HTR-8/SVneo (cell line): ENCODE results near the gene RASGRP2.
"Not testable (repeated sequence)": the region's sequence is repeated elsewhere in the genome, so short reads cannot be mapped to it uniquely, and the experiment has no call there.

Experiments used
- DNase-seq: peaks from one replicate; pipeline ENCODE4 v3.0.0; 2011; ENCODE audit warnings: low spot score, mixed read lengths; ENCODE audit not compliant: insufficient read length
- FAIRE-seq: peaks from 2 replicates; lab custom pipeline; 2011; peaks lifted over from hg19 to GRCh38; lab: Jason Lieb, UNC

Gene RASGRP2

GRCh38 chr11:64710418-64711137 is 33.4 kb downstream of the RASGRP2 start:
- FAIRE-seq, result no peak

GRCh38 chr11:64705501-64705900 is 38.4 kb downstream of the RASGRP2 start:
- FAIRE-seq (no peak), DNase-seq (no peak)

More at GRCh38 chr11:64710418-64711137, 33.4 kb downstream of the RASGRP2 start:
- DNase-seq, result no peak

GRCh38 chr11:64703048-64703447 is 40.9 kb downstream of the RASGRP2 start:
- no peak for DNase-seq
- FAIRE-seq, result no peak

- DNase-seq, FAIRE-seq: not testable (repeated sequence)
Measured at GRCh38 chr11:64701956-64702355, 42.0 kb downstream of the RASGRP2 start.

GRCh38 chr11:64698427-64698826 is 45.5 kb downstream of the RASGRP2 start:
- no peak for FAIRE-seq
- no peak for DNase-seq

- no peak for FAIRE-seq
- DNase-seq, result no peak
Measured at GRCh38 chr11:64697663-64698375, 46.1 kb downstream of the RASGRP2 start.

- FAIRE-seq (no peak), DNase-seq (no peak)
Measured at GRCh38 chr11:64696045-64696444, 47.9 kb downstream of the RASGRP2 start.

GRCh38 chr11:64695548-64695947 is 48.4 kb downstream of the RASGRP2 start:
- DNase-seq (no peak), FAIRE-seq (no peak)

- FAIRE-seq (no peak), DNase-seq (no peak)
Measured at GRCh38 chr11:64694821-64695365, 49.0 kb downstream of the RASGRP2 start.

- no peak for FAIRE-seq
- no peak for DNase-seq
Measured at GRCh38 chr11:64694026-64694755, 49.8 kb downstream of the RASGRP2 start.

- no peak for FAIRE-seq
Measured at GRCh38 chr11:64692764-64693331, 51.1 kb downstream of the RASGRP2 start.

GRCh38 chr11:64691543-64691942 is 52.4 kb downstream of the RASGRP2 start:
- no peak for FAIRE-seq

More at GRCh38 chr11:64692764-64693331, 51.1 kb downstream of the RASGRP2 start:
- DNase-seq, result no peak

GRCh38 chr11:64690235-64690634 is 53.7 kb downstream of the RASGRP2 start:
- DNase-seq (no peak), FAIRE-seq (no peak)

More at GRCh38 chr11:64691543-64691942, 52.4 kb downstream of the RASGRP2 start:
- no peak for DNase-seq

GRCh38 chr11:64688534-64688982 is 55.4 kb downstream of the RASGRP2 start:
- DNase-seq (peak; percentile 78), FAIRE-seq (peak; percentile 87)

- no peak for FAIRE-seq
- no peak for DNase-seq
Measured at GRCh38 chr11:64687643-64688533, 56.1 kb downstream of the RASGRP2 start.

GRCh38 chr11:64687204-64687603 is 56.7 kb downstream of the RASGRP2 start:
- FAIRE-seq (no peak), DNase-seq (no peak)

- FAIRE-seq, result no peak
Measured at GRCh38 chr11:64686466-64687170, 57.3 kb downstream of the RASGRP2 start.

GRCh38 chr11:64685536-64685935 is 58.4 kb downstream of the RASGRP2 start:
- DNase-seq (no peak), FAIRE-seq (no peak)

More at GRCh38 chr11:64686466-64687170, 57.3 kb downstream of the RASGRP2 start:
- DNase-seq, result no peak
